ENCODE data around the gene FBXO31.

The FBXO31 gene

GRCh38 chr16:87383505-87384161 lies at the start of gene FBXO31:
TSS of gene FBXO31 (minus strand) at chr16:87383776. CDS start at chr16:87383744, 32 bp downstream.
- DNase-seq (ENCODE audit: low spot score): peak; percentile 86

GRCh38 chr16:87432330-87432915 lies 48.8 kb upstream of the FBXO31 start:
- no peak for DNase-seq (ENCODE audit: low spot score)

GRCh38 chr16:87431926-87432325 lies 48.4 kb upstream of the FBXO31 start:
- no peak for DNase-seq (ENCODE audit: low spot score)

DNA sequence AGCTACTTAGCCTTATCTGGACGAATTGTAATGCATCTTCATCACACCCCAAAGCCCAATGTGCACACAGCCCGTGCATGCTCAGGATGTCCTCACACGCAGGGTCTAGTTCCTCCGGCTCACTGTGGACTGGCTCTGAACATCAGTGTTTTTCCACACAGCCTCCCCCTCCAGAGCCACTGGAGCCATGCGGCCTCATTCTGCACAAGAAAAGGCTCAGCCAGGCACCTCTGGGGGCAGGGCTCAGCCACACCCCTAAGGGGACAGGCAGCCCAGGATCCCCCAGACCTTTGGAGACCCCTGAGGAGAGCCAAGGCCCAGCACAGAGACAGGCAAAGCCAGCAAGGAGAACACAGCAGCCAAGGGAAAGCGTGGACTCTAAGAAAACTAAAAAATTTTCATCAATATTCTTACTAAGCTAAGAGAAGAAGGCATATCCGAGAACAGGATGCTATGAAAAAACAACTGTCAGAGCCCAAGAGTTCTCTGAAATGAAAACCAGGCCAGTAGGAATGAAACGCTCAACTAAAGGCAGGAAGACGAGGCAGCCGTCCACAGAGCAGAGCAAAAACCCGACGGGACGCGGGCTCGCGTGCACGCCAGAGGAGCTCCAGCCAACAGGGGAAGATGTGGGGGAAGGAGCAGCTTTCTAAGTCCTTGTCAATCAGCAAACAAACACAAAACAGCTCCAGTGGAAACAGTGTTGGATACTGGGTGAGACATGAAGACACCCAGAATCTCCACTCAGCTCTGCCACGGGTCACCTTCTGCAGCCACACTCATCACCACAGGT lies 43.0 kb upstream of the FBXO31 start:
- DNase-seq (ENCODE audit: low spot score): no peak

DNA sequence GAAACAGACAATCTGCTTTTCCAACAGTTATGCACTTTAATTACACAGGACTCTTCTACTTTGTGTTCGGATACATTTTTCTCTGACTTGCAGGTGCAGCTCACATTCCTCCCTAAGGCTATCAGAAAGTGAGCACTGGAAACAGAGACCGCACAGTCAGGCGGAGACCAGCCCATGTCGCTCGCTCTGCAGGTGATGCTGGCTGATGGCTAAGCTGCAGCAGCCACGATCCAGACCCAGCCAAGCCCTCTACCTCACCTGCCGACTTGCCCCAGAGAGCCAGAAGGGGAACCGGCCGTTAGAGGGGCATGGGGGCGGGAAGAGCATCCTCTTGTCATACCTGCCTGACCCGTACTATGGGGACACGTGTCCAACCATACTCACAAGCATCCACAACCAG lies 42.4 kb upstream of the FBXO31 start:
- no peak for DNase-seq (ENCODE audit: low spot score)

GRCh38 chr16:87424266-87424665 lies 40.7 kb upstream of the FBXO31 start:
- DNase-seq (ENCODE audit: low spot score): no peak

GRCh38 chr16:87423429-87423828 lies 39.9 kb upstream of the FBXO31 start:
- DNase-seq (ENCODE audit: low spot score): no peak

DNA sequence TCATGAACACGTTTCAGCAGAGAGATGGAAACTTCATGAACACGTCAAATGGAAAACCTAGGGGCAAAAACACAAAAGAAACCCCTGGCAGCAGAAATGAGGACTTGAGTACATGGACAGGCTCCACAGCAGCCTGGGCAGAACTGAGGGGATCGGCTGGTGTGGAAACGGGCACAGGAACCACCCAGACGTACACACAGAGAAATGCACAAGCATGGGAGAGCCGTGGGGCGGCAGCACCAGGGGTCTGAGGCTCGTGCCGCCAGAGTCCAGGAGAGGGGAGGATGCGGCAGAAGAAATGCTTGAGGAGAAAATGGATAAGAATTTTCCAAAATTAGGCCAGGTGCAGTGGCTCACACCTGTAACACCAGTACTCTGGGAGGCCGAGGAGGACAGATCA lies 38.5 kb upstream of the FBXO31 start:
- DNase-seq (ENCODE audit: low spot score): no peak

DNA sequence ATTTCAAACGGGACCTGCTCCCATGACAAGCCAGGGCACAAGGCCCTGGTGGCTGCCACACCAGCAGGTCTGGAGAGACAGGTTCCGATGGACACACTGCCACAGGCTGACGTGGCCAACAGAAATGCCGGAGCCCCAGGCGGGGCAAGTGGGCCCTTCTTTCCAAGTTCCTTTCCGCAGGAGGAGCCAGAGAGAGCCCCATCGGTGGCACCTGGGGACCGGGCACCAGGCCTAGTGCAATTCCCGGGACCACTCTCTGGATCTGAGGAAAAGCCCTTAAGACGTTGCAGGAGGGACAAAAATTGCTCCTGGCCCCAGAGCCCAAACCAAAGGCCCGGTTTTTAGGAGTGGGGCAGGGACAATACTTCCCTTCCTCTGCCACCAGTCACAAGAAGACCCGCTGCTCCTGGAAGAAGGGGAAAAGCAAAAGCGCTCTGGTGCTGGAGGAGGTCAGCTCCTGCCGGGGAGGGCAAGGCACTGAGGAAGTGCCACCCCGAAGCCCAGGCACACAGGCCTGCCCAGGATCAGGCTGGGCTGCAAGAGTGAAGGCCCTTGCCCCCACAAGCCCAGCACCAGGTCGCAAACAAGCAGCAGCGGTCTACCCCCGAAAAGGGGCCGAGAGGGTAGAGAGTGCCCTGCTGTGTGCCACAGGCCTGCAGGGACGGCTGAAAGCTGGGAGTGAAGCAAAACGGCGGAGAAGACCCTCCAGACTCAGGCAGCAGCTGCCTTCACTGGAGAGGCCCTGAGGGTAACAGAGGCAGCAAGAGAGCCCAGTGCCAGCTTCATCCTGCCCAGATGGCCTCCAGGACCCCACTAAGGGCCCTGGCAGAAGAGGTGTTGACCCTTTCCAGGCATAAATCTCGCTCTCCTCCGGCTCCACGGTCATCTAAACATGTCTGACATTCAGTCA lies 37.7 kb upstream of the FBXO31 start:
- DNase-seq (ENCODE audit: low spot score): no peak

- DNase-seq (ENCODE audit: low spot score): no peak
These were observed 36.7 kb upstream of the FBXO31 start for GRCh38 chr16:87420026-87421002.

DNA sequence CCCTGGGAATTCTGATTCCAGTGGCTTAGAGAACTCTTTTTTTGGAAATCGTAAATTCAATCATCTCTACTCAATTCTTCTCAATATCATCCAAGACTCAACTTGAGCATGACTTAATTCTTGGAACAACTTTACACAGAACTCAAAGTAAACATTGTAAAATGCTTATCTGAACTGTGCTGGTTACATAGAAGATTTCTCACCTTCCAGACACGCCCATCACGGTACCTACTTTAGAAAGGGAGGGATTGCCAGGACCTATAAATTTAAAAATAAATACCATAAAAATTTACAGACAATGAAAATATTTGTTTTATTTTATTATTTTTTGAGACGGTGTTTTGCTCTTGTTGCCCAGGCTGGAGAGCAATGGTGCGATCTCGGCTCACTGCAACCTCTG lies 35.1 kb upstream of the FBXO31 start:
- DNase-seq (ENCODE audit: low spot score): no peak

DNA sequence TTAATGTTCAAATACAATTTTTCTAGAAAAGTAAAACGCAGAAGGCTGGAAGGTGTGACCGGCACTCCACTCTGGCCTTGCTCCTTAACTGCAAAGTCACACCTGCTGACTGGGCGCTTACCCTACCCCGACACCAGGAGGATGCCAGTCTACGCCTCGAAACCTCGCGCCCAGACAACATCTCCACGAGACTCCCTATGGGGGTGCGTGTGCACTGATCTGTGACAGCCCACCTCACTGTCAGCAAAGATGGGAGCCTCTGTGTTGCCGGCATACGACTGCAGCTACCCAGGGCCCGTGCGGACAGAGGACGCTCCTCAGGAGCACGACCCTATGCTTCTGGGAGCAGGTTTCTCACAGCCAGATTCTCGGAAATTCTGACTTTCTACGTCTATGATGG lies 34.6 kb upstream of the FBXO31 start:
- DNase-seq (ENCODE audit: low spot score): no peak

- DNase-seq (ENCODE audit: low spot score): no peak
These were observed 33.9 kb upstream of the FBXO31 start for GRCh38 chr16:87417528-87417910.

DNA sequence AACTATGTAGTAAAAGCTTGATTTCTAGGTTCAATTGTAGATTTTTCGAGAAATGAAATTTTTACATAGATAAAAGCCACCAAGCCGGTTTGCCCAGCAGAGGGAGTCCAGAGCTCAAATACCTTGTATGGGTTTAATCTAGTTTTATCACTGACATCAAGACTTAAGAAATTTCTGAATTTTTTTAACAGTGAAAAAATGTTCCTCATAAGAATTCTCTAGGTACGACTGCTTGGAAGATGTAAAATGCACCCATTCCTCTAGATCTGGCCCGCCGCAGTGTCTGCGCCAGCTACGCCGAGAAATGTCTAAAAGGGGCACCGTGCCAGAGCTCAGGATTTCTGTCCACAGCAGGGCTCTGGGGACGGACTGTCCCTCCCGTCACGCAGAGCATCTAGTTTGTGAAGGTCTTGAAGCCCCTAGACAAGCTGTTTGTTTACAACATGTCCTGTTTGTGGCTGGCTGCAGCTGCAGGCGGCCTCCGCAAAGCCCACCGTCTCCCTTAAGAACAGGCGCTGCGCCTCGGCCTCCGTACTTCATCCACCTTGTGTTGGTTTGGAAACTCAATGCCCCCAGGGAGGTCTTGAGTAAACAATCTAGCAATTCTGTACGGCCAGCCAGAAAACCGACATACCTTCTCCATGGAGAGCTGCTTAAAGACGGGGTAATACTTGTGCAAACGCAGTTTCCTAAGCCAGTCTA lies 33.4 kb upstream of the FBXO31 start:
- DNase-seq (ENCODE audit: low spot score): peak; percentile 25

GRCh38 chr16:87415441-87415840 lies 31.9 kb upstream of the FBXO31 start:
- DNase-seq (ENCODE audit: low spot score): no peak

DNA sequence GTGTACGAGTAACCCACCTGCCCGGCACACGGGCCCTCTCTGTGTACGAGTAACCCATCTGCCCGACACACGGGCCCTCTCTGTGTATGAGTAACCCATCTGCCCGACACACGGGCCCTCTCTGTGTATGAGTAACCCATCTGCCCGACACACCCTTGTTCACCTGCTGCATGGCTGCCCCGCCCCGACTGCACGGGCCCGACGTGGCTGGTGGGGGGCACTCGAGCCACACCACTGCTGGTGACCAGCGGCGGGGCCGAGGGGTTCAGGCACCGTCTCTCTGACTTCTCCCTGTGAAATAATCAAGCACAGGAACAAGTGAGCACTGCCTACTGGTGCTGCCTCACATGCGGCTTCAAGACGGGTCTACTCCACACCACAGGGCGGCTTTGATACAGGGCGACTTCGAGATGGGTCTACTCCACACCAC lies 30.7 kb upstream of the FBXO31 start:
- no peak for DNase-seq (ENCODE audit: low spot score)

- no peak for DNase-seq (ENCODE audit: low spot score)
These were observed 29.4 kb upstream of the FBXO31 start for GRCh38 chr16:87412996-87413421.

- no peak for DNase-seq (ENCODE audit: low spot score)
These were observed 28.9 kb upstream of the FBXO31 start for GRCh38 chr16:87412371-87412995.

- no peak for DNase-seq (ENCODE audit: low spot score)
These were observed 28.0 kb upstream of the FBXO31 start for GRCh38 chr16:87411375-87412271.
